SU-DHL-6 (cell line): ENCODE measurements around the gene SYPL2.

Experiments
- EZH2phosphoT487 ChIP-seq: fragments of 200-600 bp; sonication (generic), shearing (Covaris generic); conservative IDR thresholded peaks from 2 replicates; pipeline ENCODE4 v1.6.1; 2018; ENCODE audit warnings: mild to moderate bottlenecking, antibody characterized with exemption, low read length, moderate library complexity, mixed read lengths
- TF ChIP-seq, protein P1 (sequence below): fragments of 200-600 bp; sonication (generic); IDR thresholded peaks from one replicate; pipeline ENCODE4 v1.5.1; 2017; ENCODE audit warnings: antibody characterized with exemption, mild to moderate bottlenecking, low read length, moderate library complexity; ENCODE audit not compliant: insufficient read depth, poor library complexity, severe bottlenecking

DNA sequence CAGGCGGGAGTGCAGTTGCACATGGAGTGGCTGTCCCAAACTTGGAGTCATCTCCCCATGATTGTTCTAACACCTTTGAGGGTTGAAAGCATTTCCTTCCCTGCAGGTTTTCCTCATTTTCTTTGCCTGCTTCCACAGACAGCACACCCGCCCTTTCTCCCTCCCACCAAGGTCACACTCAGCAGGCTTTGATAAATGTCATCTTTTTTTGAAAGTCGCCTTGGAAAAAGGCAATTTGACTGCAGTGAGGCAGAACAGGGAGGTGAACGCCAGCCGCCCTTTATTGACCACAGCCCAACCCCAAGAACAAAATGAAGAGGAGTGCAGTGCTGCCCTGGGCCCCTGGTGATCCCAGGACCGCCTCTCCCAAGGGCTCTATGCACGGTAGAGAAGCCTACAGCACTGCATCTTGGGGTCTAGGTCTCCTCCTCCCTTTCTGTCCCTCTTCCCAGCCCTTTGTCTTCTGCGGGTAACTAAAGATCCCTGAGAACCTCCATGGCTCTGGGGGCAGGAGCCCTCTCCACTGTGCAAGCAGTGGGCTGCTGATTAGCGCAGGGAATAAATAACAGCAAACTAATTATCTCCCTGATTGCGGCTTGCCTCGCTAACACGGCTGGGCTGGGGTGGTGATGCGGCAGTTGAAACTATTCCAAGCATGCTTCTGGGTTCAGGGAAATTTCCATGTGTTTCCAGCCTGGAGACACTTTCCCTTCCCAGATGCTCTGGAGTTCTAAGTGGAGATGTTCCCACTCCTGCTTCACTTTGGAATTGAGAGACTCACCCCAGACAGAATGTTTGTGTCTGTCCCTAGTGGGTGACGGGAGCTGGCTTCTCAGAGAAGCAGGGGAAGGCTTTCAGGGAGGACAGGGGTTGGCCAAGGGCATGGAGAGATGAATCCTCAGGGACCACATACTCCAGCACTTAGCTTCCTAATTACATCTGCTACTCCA, 54.9 kb downstream of the SYPL2 start:
- TF ChIP-seq, protein P1, sequence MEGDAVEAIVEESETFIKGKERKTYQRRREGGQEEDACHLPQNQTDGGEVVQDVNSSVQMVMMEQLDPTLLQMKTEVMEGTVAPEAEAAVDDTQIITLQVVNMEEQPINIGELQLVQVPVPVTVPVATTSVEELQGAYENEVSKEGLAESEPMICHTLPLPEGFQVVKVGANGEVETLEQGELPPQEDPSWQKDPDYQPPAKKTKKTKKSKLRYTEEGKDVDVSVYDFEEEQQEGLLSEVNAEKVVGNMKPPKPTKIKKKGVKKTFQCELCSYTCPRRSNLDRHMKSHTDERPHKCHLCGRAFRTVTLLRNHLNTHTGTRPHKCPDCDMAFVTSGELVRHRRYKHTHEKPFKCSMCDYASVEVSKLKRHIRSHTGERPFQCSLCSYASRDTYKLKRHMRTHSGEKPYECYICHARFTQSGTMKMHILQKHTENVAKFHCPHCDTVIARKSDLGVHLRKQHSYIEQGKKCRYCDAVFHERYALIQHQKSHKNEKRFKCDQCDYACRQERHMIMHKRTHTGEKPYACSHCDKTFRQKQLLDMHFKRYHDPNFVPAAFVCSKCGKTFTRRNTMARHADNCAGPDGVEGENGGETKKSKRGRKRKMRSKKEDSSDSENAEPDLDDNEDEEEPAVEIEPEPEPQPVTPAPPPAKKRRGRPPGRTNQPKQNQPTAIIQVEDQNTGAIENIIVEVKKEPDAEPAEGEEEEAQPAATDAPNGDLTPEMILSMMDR, result no peak
- TF ChIP-seq EZH2phosphoT487, result no peak
